ENCODE results near the gene ARHGAP12.

The ARHGAP12 gene

GRCh38 chr10:31883397-31883796 lies 45.2 kb downstream of the ARHGAP12 start:
- FAIRE-seq (no peak), DNase-seq (ENCODE audit: low spot score) (no peak)

GRCh38 chr10:31878486-31878885 lies 50.1 kb downstream of the ARHGAP12 start:
- FAIRE-seq (no peak), DNase-seq (ENCODE audit: low spot score) (no peak)

- FAIRE-seq (no peak), DNase-seq (ENCODE audit: low spot score) (no peak)
These were observed 51.8 kb downstream of the ARHGAP12 start for GRCh38 chr10:31876652-31877352.

GRCh38 chr10:31875608-31876007 lies 53.0 kb downstream of the ARHGAP12 start:
- no peak for FAIRE-seq
- no peak for DNase-seq (ENCODE audit: low spot score)

GRCh38 chr10:31873724-31874123 lies 54.9 kb downstream of the ARHGAP12 start:
- FAIRE-seq: no peak
- DNase-seq (ENCODE audit: low spot score): no peak

- FAIRE-seq: no peak
These were observed 57.2 kb downstream of the ARHGAP12 start for GRCh38 chr10:31871266-31872065.

GRCh38 chr10:31867646-31868045 lies 61.0 kb downstream of the ARHGAP12 start:
- FAIRE-seq (no peak), DNase-seq (ENCODE audit: low spot score) (no peak)

More at GRCh38 chr10:31871266-31872065, 57.2 kb downstream of the ARHGAP12 start:
- no peak for DNase-seq (ENCODE audit: low spot score)

- no peak for FAIRE-seq
- no peak for DNase-seq (ENCODE audit: low spot score)
These were observed 62.4 kb downstream of the ARHGAP12 start for GRCh38 chr10:31866118-31866670.

- FAIRE-seq: no peak
These were observed 63.7 kb downstream of the ARHGAP12 start for GRCh38 chr10:31864834-31865518.

GRCh38 chr10:31855033-31855432 lies 73.6 kb downstream of the ARHGAP12 start:
- no peak for DNase-seq (ENCODE audit: low spot score)
- no peak for FAIRE-seq

More at GRCh38 chr10:31864834-31865518, 63.7 kb downstream of the ARHGAP12 start:
- DNase-seq (ENCODE audit: low spot score): no peak

- no peak for DNase-seq (ENCODE audit: low spot score)
- no peak for FAIRE-seq
These were observed 75.0 kb downstream of the ARHGAP12 start for GRCh38 chr10:31853629-31854028.

- FAIRE-seq: no peak
These were observed 77.4 kb downstream of the ARHGAP12 start for GRCh38 chr10:31851216-31851615.

GRCh38 chr10:31847515-31847914 lies 81.1 kb downstream of the ARHGAP12 start:
- FAIRE-seq (no peak), DNase-seq (ENCODE audit: low spot score) (no peak)

More at GRCh38 chr10:31851216-31851615, 77.4 kb downstream of the ARHGAP12 start:
- DNase-seq (ENCODE audit: low spot score): no peak

GRCh38 chr10:31838709-31839108 lies 89.9 kb downstream of the ARHGAP12 start:
- no peak for FAIRE-seq
- no peak for DNase-seq (ENCODE audit: low spot score)

GRCh38 chr10:31838065-31838464 lies 90.6 kb downstream of the ARHGAP12 start:
- no peak for DNase-seq (ENCODE audit: low spot score)
- FAIRE-seq: no peak

- FAIRE-seq (no peak), DNase-seq (ENCODE audit: low spot score) (peak; percentile 31)
These were observed 91.8 kb downstream of the ARHGAP12 start for GRCh38 chr10:31836569-31837406.

GRCh38 chr10:31833753-31834152 lies 94.9 kb downstream of the ARHGAP12 start:
- DNase-seq (ENCODE audit: low spot score): no peak
- no peak for FAIRE-seq

- DNase-seq (ENCODE audit: low spot score) (no peak), FAIRE-seq (no peak)
These were observed 96.4 kb downstream of the ARHGAP12 start for GRCh38 chr10:31832261-31832660.

- DNase-seq (ENCODE audit: low spot score): no peak
These were observed 97.7 kb downstream of the ARHGAP12 start for GRCh38 chr10:31830887-31831286.

GRCh38 chr10:31829776-31830175 lies 98.9 kb downstream of the ARHGAP12 start:
- FAIRE-seq (no peak), DNase-seq (ENCODE audit: low spot score) (no peak)

More at GRCh38 chr10:31830887-31831286, 97.7 kb downstream of the ARHGAP12 start:
- FAIRE-seq: no peak

GRCh38 chr10:31823358-31823757 lies 105.3 kb downstream of the ARHGAP12 start:
- no peak for FAIRE-seq

More at GRCh38 chr10:31823358-31823757, 105.3 kb downstream of the ARHGAP12 start:
- DNase-seq (ENCODE audit: low spot score): no peak
